GM23248 (cell line): Measurements from ENCODE around the gene MME. TPM values are rescaled to one million over a fixed set of nuclear protein-coding genes. Genes with fewer than 3 reads are reported as not detected.

ENCODE experiments used
- DNase-seq: peaks from one replicate; pipeline ENCODE4 v3.0.0-alpha.2; 2015
- H2AFZ ChIP-seq: fragments of 200-600 bp; sonication (generic); 2 replicates; pipeline ENCODE4 v1.6.1; 2016; ENCODE audit warnings: antibody characterized with exemption
- H3F3A ChIP-seq: fragments of 200-600 bp; sonication (generic); 2 replicates; pipeline ENCODE4 v1.6.1; 2016; ENCODE audit warnings: mild to moderate bottlenecking, antibody characterized with exemption, mixed run types; ENCODE audit not compliant: insufficient read depth
- H3K27ac ChIP-seq: fragments of 200-600 bp; sonication (generic); 2 replicates; pipeline ENCODE4 v1.5.1; 2016; ENCODE audit warnings: mild to moderate bottlenecking
- H3K27me3 ChIP-seq: fragments of 200-600 bp; sonication (generic); replicated peaks from 2 replicates; pipeline ENCODE4 v1.6.1; 2016; ENCODE audit warnings: mild to moderate bottlenecking; ENCODE audit not compliant: insufficient read depth
- H3K36me3 ChIP-seq: fragments of 200-600 bp; sonication (generic); 2 replicates; pipeline ENCODE4 v1.6.1; 2016; ENCODE audit warnings: low read depth, mild to moderate bottlenecking
- H3K4me1 ChIP-seq: fragments of 200-600 bp; sonication (generic); 2 replicates; pipeline ENCODE4 v1.6.1; 2016; ENCODE audit warnings: mild to moderate bottlenecking; ENCODE audit not compliant: insufficient read depth
- H3K4me2 ChIP-seq: fragments of 200-600 bp; sonication (generic); one replicate; pipeline ENCODE4 v1.6.1; 2016; ENCODE audit warnings: mild to moderate bottlenecking; ENCODE audit not compliant: unreplicated experiment
- H3K4me3 ChIP-seq: fragments of 200-600 bp; sonication (generic); 2 replicates; pipeline ENCODE4 v1.5.1; 2016; ENCODE audit warnings: mild to moderate bottlenecking
- H3K79me2 ChIP-seq: fragments of 200-600 bp; sonication (generic); 2 replicates; pipeline ENCODE4 v1.6.1; 2016; ENCODE audit warnings: mild to moderate bottlenecking; ENCODE audit not compliant: insufficient read depth
- H3K9ac ChIP-seq: fragments of 200-600 bp; sonication (generic); 2 replicates; pipeline ENCODE4 v1.6.1; 2016; ENCODE audit warnings: mild to moderate bottlenecking
- H3K9me2 ChIP-seq: fragments of 200-600 bp; sonication (generic); 2 replicates; pipeline ENCODE4 v1.6.1; 2016; ENCODE audit warnings: mixed run types, mild to moderate bottlenecking, moderate library complexity; ENCODE audit not compliant: insufficient read depth
- H3K9me3 ChIP-seq: fragments of 200-600 bp; sonication (generic); one replicate; pipeline ENCODE4 v1.6.1; 2017; ENCODE audit warnings: low read depth
- H4K20me1 ChIP-seq: fragments of 200-600 bp; sonication (generic); 2 replicates; pipeline ENCODE4 v1.6.0; 2016; ENCODE audit not compliant: insufficient read depth
- EZH2 ChIP-seq: fragments of 200-600 bp; sonication (generic); IDR thresholded peaks from 2 replicates; pipeline ENCODE4 v1.6.1; 2018; ENCODE audit warnings: antibody characterized with exemption, mild to moderate bottlenecking; ENCODE audit not compliant: insufficient read depth, poor library complexity, severe bottlenecking
- EZH2phosphoT487 ChIP-seq: fragments of 200-600 bp; sonication (generic); IDR thresholded peaks from 2 replicates; pipeline ENCODE4 v1.6.1; 2018; ENCODE audit warnings: antibody characterized with exemption, moderate library complexity, mild to moderate bottlenecking, low read depth; ENCODE audit not compliant: insufficient read depth
- WGBS, 2 experiments: methylation state at CpG; one replicate each; pipeline ENCODE4 v1.1.6; 2015 to 2017; ENCODE audit warnings: low lambda C conversion rate in 2 of 2, low coverage in 1 of 2; ENCODE audit errors: missing lambda C conversion rate in 2 of 2; 5-methylcytosine and 5-hydroxymethylcytosine counted together
- in situ Hi-C: fragments of 300-500 bp; cut with MboI; formaldehyde crosslinking; loops from 2 replicates; pipeline ENCODE4 v1.15.0; 2020
- polyA plus RNA-seq: library from polyadenylated mRNA; unstranded; fragments of >200 nt; fragmentation: Nextera tagmentation; extraction: Ambion mirVana; gene quantifications from 2 replicates; pipeline ENCODE4 v1.2.1, GENCODE V29; 2016
- total RNA-seq: library from RNA; depleted of rRNA; stranded (reverse); fragments of >200 nt; shearing (Covaris generic); gene quantifications from 2 replicates; pipeline ENCODE4 v1.2.3, GENCODE V29; 2014

Gene MME
- total and polyA plus RNA-seq, 2 experiments from 2014 or later, result 88.5 to 204 TPM

DNA sequence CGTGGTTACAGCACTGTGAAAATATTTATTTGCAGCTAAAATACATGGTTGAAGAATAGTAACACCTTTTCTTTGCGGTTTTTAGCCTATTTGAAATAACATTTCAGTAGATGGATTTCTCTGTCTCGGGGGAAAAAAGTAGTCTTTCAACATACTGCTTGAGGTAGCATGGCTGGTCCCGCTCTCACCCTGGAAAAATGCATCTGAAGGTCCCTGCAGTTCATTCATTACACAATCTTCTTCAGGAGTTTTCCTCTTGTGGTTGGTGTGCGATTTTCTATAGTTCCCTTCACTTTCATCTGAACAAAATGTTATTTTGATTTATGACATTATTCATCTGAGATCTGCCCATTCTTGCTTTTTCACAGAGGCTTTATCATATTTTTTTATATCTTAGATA lies 137.5 kb downstream of the MME start:
- H3K36me3 ChIP-seq, result no peaks in the 10 kb centered on the region
- H3K4me3 ChIP-seq, result no peak overlapping the region
- H3K27ac ChIP-seq, result no peak overlapping the region
- H2AFZ ChIP-seq, result no peak overlapping the region
- H3K9me3 ChIP-seq, result no peaks in the 10 kb centered on the region
- H3K4me1 ChIP-seq, result peaks cover 9% of the 10 kb centered on the region
- no peak overlapping the region for H3K4me2 ChIP-seq
- TF ChIP-seq EZH2phosphoT487, result no peak
- TF ChIP-seq EZH2, result no peak
- peaks cover 8% of the 10 kb centered on the region for H3F3A ChIP-seq
- no peaks in the 10 kb centered on the region for H4K20me1 ChIP-seq
- in situ Hi-C loops, result no loop called here
- no peaks in the 10 kb centered on the region for H3K27me3 ChIP-seq
- WGBS, 2 experiments, result 68 to 72% methylated on average over 5 of the region's 5 CpGs
- peak; percentile 52 for DNase-seq
- H3K9me2 ChIP-seq, result no peaks in the 10 kb centered on the region
- no peaks in the 10 kb centered on the region for H3K79me2 ChIP-seq
- no peak overlapping the region for H3K9ac ChIP-seq

DNA sequence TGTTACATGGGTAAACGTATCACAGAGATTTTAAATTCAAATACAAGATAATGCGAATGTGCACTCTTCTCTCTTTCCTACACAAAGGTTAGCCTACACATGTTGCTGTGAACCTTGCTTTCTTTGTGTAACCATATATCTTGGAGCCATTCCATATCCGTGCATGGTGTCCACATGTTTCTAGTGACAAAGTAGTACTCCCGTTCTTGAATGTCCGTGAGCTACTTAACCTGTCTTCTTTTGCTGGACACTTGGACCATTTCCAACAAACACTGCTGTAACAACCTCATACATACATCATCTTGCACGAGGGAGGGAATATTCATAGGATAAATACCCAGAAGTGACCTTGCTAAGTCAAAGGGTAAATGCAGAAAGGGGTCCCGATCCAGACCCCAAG lies 138.3 kb downstream of the MME start:
- no peaks in the 10 kb centered on the region for H3K36me3 ChIP-seq
- H3K9ac ChIP-seq, result no peak overlapping the region
- TF ChIP-seq EZH2phosphoT487 (no peak), EZH2 (no peak)
- no peaks in the 10 kb centered on the region for H3K9me2 ChIP-seq
- H4K20me1 ChIP-seq, result no peaks in the 10 kb centered on the region
- no peaks in the 10 kb centered on the region for H3K27me3 ChIP-seq
- in situ Hi-C loops, result no loop called here
- no peaks in the 10 kb centered on the region for H3K9me3 ChIP-seq
- H3K4me3 ChIP-seq, result no peak overlapping the region
- no peak for DNase-seq
- no peak overlapping the region for H3K27ac ChIP-seq
- no peak overlapping the region for H2AFZ ChIP-seq
- WGBS, 2 experiments, result 68 to 69% methylated on average over 7 of the region's 7 CpGs
- H3F3A ChIP-seq, result peaks cover 8% of the 10 kb centered on the region
- H3K4me2 ChIP-seq, result no peak overlapping the region
- peaks cover 9% of the 10 kb centered on the region for H3K4me1 ChIP-seq
- H3K79me2 ChIP-seq, result no peaks in the 10 kb centered on the region

DNA sequence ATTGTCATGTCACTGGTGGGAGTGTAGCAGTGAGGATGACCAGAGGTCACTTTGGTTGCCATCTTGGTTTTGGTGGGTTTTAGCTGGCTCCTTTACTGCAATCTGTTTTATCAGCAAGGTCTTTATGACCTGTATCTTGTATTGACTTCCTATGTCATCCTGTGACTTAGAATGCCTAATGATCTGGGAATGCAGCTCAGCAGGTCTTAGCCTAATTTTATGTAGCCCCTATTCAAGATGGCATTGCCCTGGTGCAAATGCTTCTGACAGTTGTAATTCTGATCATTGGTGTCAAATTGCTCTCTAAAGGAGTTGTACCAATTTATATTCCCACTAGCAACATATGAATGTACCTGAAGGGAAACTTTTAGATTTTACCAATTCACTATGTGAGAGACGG lies 139.0 kb downstream of the MME start:
- Histone ChIP-seq H3K9ac (no peak overlapping the region), H3K79me2 (no peaks in the 10 kb centered on the region), H4K20me1 (no peaks in the 10 kb centered on the region), H3F3A (peaks cover 8% of the 10 kb centered on the region), H3K9me3 (no peaks in the 10 kb centered on the region), H3K4me1 (peaks cover 9% of the 10 kb centered on the region), H3K4me3 (no peak overlapping the region), H3K27ac (no peak overlapping the region), H3K4me2 (no peak overlapping the region), H3K36me3 (no peaks in the 10 kb centered on the region), H3K27me3 (no peaks in the 10 kb centered on the region), H3K9me2 (no peaks in the 10 kb centered on the region), H2AFZ (no peak overlapping the region)
- TF ChIP-seq EZH2, result no peak
- TF ChIP-seq EZH2phosphoT487, result no peak
- WGBS, 2 experiments, result 93 to 95% methylated on average over 1 of the region's 1 CpG
- in situ Hi-C loops, result no loop called here
- DNase-seq, result no peak

GRCh38 chr3:155225417-155225816 lies 145.3 kb downstream of the MME start:
- H3K27ac ChIP-seq, result no peak overlapping the region
- H3K9ac ChIP-seq, result no peak overlapping the region
- no peaks in the 10 kb centered on the region for H3K79me2 ChIP-seq
- H3F3A ChIP-seq, result peaks cover 8% of the 10 kb centered on the region; the same call in 1 of the 2 replicates
- no peak overlapping the region for H3K4me3 ChIP-seq
- in situ Hi-C loops, result no loop called here
- no peak overlapping the region for H2AFZ ChIP-seq
- H3K4me2 ChIP-seq, result no peak overlapping the region
- TF ChIP-seq EZH2phosphoT487 (no peak), EZH2 (no peak)
- no peaks in the 10 kb centered on the region for H4K20me1 ChIP-seq
- H3K9me3 ChIP-seq, result no peaks in the 10 kb centered on the region
- H3K36me3 ChIP-seq, result no peaks in the 10 kb centered on the region
- DNase-seq, result no peak
- WGBS, 2 experiments, result 88 to 89% methylated on average over 5 of the region's 5 CpGs
- no peaks in the 10 kb centered on the region for H3K9me2 ChIP-seq
- no peaks in the 10 kb centered on the region for H3K27me3 ChIP-seq
- H3K4me1 ChIP-seq, result peaks cover 9% of the 10 kb centered on the region

DNA sequence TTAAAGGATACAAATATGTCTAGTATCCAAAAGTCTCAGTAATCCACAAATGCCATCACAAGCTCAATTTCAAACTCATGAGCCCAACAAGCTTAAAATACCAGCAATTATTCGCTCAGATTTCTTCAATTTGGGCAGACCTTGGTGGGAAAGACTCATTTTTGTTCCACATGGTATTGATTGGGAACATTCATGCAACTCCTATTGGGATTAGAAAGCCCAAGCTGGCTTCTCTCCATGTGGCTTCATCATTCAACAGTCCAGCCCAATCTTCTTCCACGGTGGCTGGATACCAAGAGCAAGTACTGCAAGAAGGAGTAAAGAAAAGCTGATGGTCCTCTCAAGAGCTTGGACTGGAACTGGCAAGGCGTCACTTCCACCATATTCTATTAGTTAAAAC lies 147.0 kb downstream of the MME start:
- H3K9ac ChIP-seq, result no peak overlapping the region
- WGBS, 2 experiments, result 57 to 59% methylated on average over 3 of the region's 3 CpGs
- no peaks in the 10 kb centered on the region for H3K36me3 ChIP-seq
- H3K79me2 ChIP-seq, result no peaks in the 10 kb centered on the region
- no peak overlapping the region for H2AFZ ChIP-seq
- peaks cover 18% of the 10 kb centered on the region for H3F3A ChIP-seq
- no peak overlapping the region for H3K4me3 ChIP-seq
- H3K9me2 ChIP-seq, result no peaks in the 10 kb centered on the region
- no peak for TF ChIP-seq EZH2
- TF ChIP-seq EZH2phosphoT487, result no peak
- H3K27me3 ChIP-seq, result no peaks in the 10 kb centered on the region
- peaks cover 19% of the 10 kb centered on the region for H3K4me1 ChIP-seq
- no peak for DNase-seq
- in situ Hi-C loops, result no loop called here
- H3K4me2 ChIP-seq, result no peak overlapping the region
- H4K20me1 ChIP-seq, result no peaks in the 10 kb centered on the region
- H3K9me3 ChIP-seq, result no peaks in the 10 kb centered on the region
- H3K27ac ChIP-seq, result no peak overlapping the region
